Esophagus mucosa (tissue), 1 donor: ENCODE data around the gene UBXN11. TPM values are rescaled to one million over a fixed set of nuclear protein-coding genes. Genes with fewer than 3 reads are reported as not detected.
"Not testable (repeated sequence)": the region's sequence is repeated elsewhere in the genome, so short reads cannot be mapped to it uniquely, and the experiment has no call there.

Experiments
- ATAC-seq: fragments of 200-7000 bp; cut with Tn5 transposase; one replicate; pipeline ENCODE4 v1.9.1; 2020
- total RNA-seq: library from RNA; stranded (reverse); gene quantifications from one replicate; pipeline ENCODE4 v1.2.4, GENCODE V29; 2023
- donor health status: DM: yes; HTN: yes; CAD: no.

The UBXN11 gene
- total RNA-seq, 1 donor from 2014 or later: 7.2 TPM

DNA sequence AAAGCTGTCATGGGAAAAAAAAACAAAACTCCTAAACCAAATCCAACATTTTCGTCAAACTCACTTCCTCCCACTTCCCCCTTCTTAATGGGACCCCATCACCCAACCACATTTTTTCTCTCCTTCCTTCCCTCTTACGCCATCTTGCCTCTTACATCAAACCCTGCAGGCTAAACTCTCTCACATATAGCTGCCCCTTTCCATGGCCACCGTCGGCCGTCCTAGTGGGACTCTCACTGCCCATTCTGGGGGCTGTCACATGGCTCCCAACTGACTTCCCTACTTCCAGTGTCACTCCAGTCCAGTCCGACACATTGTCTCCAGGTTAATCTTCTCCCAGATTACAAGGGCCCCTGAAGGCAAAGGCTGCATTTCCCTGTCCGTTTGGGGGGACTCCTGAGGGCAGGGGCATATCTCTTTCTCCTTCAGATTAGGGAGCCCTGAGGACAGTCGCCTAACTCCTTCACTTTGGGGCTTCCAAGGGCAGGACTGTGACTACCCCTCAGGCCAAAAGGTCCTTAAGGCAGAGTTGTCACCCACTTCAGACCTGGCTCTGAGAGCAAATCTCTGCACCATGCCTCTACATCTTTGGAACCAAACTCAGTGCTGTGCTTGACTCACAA lies 658 bp downstream of the UBXN11 start:
- ATAC-seq: no peak

DNA sequence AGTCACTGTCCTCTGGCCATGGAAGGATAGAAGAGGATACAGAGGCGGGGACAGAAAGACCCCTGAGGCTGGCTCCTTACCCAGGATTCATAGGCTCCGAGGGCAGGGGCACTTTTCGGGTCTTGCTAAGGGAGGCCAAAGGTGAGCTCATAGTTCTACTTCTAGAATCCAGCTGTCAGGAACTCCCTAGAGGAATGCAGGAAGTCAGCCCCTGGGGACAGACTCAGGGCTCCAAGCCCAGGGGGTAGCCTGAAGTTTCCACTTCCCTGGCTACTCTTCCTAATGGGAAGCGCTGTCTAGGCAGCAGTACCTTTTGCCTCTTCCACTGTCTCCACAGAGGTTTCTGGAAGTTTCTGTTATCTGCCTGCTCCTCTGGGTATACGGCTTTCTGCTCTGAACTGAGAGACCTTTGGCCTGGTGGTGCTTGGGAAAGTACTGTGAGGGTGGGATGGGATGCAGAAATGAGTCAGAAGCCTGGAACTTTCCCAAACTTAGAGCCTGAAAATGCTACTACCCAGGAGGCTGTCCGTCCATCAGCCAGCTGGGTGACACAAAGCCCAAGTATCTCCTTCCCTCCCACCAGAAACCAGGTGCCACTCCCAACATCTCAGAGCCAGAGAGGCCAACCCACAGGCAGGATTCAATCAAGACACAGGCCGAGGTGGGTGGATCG lies 3.6 kb downstream of the UBXN11 start:
- no peak for ATAC-seq

DNA sequence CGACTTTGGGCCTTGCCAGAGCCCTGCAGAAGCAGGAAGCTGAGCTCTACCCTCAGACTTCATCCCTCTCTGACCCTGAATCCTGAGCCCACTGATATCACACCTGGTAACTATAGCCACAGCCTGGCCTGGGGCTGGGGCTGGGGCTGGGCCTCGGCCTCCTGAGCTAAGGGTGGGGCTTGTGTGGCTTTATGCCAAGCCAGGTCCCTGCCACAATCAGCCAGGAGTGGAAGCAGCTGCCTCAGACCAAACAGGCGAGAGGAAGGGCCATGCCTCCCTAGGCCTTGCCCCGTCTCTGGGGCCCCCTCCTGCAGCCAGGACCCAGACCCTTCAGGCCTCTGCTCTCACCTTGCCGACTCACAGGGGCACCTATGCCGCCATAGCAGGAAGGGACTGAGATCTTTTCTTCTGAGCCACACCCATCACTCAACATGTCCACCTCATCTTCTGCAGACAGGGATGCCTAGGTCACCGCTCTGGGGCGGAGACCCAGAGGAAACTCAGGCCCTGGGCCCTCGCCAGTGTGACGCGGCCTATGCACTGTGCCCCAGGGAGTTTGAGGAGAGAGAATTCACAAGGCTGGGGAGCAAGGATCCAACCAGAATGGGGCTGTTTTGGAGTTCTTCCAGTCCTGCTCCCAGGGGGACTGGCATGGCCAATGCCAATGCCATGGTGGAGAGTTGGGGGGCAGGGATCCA lies 5.7 kb downstream of the UBXN11 start:
- peak; percentile 19 for ATAC-seq

DNA sequence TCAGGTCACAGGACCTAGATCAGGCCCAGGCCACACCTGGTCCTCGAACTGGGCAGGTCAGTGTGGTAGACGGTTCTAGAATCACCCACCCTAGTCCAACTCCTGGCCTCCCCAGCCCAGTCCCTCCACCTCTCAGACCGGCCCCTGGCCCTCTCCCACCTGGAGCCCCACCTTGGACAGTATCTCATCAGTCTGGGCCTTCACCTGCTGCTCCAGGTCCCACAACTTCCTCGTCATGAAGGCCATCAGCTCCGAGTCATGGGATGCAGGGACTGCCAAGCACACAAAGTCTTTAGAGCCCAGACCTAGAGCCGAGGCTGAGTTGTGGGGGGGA lies 8.7 kb downstream of the UBXN11 start:
- ATAC-seq: peak; percentile 11

DNA sequence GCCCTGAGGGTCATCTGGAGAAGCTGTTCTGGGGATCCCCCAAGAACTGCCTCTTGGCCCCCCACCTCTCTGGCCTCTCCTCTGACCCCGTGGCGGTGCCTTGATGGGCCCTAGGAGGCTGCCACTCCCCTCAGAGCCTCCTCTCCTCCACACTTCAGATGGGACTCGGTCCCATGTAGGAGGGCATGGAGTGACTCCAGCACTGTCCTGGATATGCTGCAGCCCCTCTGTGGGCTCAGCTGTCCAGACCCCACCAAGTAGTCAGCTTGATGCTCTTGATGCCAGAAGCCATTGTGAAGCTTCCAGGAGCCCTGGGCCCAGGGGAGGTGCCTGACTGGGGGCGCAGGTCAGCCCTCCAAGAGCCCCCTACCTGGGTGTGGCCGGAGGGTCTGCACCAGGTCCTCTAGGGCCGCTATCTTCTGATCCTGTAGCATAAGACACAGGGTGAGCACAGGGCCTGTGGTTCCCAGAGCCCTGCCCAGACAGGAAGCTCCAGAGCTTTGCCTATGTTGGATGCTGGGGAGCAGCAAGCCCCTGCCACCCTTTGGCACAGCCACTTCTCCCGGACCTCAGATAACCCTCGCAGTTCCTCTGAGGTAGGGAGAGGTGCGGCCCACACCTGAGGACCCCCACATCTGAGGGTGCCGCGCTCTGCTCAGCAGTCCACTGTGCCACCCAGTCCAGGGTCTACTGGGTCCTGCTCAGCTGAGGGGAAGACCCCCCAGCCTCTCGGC lies 9.2 kb downstream of the UBXN11 start:
- ATAC-seq: no peak

DNA sequence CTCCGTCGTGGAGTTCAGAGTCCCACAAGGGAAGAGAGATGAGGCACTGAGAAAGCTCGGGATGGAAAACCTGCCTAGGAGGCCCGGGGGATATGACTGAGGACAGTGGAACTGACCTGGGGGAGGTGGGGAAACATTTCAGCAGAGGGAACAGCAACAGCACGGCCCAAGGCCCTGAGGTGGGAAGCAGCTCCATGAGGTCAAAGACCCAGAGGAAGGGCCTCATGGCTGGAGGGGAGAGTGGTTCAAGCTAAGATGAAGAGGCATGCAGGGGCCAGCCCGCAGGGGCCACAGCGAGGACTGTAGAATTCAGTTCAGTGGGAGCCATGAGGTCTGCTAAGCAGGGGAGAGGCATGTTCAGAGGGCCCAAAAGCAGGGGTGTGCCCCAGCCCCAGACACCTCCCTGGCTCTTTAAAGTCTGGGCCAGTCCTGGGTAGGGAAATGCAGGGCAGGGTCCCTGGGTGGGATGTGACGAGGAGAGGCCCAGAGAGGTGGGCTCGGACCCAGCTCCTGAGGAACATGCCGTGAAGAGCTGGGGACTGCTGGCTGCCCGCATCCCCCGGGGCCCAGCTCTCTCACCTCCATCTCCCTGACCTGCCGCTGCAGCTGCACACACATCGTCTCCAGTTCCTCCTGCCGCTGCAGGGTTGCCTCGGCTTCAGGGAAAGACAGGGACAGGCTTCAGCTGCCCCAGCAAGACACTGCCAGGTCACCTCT lies 9.9 kb downstream of the UBXN11 start:
- no peak for ATAC-seq

DNA sequence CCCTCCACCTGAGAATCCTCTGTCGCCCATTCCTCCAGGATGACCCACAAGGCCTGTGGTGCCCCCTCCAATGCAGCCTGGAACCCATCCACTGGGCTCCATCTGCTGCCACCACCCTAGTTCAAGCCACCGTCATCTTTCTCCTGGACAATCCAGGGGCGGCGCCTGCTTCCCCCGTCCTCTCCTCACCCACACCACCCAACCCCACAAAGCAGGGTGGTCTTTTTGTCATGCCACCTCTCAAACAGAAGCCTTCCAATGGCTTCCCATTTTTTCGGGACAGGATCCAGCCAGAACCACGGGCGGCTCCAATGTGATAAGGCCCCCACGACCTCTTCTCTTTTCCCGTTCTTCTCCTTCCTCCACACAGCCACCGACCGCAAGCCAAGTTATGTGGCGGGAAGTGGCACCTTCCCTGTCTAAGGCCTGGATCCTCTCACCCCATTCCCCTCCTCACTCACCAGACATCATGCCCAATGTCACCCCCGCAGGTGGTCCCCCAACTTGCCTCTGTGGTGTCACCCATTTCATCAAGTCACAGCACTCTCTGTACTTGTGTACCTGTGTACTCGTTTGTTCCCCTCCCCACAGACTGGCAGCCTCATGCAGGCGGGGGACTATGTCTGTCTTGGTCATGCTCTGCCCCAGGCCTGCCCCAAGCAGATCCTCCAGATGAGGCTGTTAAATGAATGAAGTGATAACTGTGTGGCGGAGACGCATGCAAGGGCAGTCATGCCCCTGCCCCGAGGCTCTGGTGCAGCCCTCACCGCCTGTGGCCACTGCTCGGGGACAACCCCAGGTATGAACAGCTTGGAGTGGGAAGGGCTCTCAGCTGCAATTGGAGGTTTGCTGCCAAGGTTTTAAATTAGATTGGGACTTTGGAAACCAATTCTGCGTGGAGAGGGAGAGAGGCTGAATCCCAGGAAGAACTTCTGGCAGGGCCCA lies 11.0 kb downstream of the UBXN11 start:
- no peak for ATAC-seq

DNA sequence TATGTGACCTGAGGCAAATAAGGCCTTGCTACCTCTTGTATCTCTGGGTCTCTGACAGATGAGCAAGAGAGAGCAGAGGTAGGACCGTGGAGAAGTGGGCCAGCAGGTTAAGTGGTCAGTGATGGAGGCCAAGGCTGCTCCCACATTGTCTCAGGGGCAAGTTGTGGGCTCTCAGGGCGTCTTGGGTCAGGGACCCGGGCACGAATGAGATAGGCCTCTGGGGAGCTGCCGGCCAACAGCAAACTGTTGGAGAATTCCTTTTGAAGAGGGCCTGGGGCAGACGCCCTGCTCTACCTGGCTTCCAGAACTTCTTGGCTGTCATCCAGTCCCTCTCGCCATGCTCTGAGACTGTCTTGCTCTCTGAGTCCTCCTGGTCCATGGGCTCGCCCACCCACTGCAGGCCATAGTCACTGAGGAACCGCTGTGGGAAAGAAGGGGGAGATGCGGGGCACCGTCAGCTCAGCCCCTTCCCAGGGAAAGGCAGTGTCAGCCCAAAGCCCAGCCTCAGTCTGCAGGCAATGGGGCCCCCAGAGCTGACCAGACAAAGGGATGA lies 12.4 kb downstream of the UBXN11 start:
- ATAC-seq: no peak

DNA sequence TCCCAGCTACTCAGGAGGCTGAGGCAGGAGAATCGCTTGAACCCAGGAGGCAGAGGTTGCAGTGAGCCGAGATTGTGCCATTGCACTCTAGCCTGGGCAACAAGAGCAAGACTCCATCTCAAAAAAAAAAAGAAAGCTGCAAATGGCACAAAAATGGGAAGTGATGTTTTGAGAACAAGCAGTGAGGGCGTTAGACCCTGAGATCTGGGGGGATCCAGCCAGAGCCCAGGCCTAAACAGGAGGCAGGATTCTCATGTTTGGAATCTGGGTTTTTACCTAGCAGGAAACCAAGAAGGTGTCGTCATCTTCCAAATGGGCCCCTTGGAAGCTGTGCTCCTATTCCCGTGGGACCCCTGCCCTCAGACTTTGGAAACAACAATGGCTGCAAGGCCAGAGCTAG lies 13.7 kb downstream of the UBXN11 start:
- ATAC-seq: not testable (repeated sequence)

DNA sequence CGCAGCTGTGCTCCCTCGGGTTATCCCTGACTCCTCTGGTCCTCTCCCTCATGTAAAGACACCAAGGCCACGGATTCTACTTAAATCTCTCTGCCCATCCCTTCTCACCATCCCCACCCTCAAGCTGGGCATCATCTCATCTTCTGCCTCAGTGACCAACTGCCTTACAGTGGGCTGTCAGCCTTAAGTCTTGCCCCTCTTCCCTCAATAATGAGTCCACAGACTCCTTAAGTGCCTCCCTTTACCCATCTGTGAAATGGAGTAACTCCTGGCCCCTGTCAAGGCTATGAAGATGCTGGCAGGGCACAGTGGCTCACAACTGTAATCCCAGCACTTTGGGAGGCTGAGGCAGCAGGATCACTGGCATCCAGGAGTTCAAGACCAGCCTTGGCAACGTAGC lies 14.5 kb downstream of the UBXN11 start:
- ATAC-seq: no peak

DNA sequence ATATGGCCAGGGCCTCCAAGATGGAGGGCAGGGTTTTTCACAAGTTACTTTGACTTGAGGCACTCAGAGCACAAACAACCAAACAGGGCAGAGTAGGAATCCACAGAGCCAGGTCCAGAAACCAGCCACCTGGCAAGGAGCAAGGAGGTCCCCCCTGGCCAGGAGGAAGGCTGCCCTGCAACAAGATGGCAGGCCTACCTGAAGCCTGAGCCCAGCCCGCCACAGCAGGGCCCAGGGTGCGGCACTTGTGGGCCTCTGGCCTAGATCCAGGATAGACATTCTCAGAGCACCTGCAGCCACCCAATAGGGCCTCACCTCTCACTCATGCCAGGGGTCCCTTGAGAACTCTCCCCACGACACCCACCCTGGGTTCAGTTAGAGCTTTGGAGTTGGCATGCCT lies 15.0 kb downstream of the UBXN11 start:
- ATAC-seq: no peak

DNA sequence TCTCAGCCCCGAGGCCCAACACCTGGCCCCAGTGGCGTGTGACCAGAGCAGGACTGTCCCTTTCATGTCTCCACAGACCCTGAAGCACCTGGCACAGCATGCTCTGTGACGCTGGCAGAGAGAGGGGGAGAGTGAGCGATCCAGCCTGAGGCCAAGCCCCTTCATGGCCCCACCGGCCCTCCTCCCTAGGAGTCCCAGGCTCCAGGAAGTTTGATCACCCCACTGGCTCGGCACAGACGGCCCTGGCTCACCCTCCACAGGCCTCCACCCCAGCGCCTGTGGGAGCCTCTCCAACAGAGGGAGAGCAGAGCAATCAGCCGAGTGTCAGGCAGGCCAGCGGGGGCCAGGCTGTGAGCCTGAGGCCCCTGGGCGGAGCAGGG lies 15.6 kb downstream of the UBXN11 start:
- ATAC-seq: no peak

DNA sequence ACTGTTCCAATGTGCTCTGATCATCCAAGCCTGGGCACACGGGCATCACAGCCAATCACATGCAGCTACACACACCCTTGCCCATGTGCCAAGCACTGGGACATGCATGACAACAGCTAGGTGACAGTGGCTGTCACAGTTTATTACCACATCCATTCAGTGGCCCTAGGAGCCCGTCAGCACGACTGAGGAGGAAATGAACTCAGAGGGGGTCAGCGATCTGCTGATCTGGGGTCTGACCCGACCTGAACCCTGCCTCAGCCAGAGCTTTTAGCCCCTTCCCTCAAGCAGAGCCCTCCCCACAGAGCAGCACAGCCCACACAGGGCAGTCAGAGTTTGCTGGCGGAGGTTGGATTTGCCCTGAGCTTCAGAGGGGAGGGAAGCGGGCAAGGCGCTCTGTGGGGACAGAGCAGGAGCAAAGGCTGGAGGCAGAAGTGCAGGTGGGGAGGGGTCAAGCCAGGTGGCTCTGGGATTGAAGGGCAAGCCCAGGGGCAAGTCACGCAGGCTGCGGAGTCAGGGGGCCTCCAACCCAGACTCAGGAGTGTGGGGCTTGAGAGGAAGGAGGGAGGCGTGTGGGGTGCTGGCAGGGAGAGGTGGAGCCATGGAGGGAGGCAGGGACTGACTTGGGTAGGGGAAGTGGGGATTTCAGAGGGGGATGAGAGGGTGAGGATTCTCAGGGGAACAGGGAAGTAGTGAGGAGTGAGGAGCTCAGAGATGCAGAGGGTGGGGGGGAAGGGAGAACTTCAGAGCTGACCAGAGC lies 16.1 kb downstream of the UBXN11 start:
- peak; percentile 6 for ATAC-seq

DNA sequence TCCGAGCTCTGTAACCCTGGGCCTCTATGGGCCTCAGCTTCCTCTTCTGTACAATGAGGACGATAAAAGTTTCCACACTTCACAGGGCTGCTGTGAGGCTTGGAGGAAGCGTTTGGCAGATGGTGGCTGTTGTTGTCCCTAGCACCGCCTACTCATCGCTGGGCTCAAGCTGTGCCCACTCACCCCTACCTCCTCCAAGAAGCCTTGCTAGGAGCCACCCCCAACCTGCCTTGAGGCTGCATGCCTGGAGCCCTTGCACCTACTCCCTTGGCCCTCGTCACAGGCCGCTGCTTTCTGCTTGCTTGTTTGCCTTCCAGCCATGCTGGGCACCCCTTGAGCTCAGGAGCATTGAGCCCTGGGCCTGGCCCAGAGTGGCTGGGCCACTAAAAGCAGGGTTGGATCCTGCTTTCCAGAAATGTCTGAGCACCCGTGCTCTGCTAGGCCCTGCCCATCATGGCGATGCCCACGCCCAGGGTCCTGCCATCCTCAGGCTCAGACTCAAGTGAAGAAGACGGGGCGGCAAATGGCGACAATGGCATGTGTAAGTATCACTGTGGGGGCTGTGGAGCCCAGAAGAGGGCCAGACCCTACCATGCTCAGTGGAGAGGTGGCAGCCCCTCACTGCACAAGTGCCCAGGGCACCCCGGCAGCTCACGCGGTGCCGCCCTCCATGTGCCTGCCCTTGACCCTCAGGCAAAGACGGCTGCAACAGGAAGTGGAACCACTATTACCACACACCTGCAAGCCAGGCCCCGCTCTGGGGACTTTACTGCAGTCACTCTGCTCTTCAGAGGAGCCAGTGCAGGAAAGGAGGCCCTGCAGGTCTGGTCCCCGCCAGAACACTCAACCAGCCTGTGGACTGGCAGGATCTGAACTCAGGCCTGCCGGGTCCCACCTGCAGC lies 17.0 kb downstream of the UBXN11 start:
- ATAC-seq: peak; percentile 14

DNA sequence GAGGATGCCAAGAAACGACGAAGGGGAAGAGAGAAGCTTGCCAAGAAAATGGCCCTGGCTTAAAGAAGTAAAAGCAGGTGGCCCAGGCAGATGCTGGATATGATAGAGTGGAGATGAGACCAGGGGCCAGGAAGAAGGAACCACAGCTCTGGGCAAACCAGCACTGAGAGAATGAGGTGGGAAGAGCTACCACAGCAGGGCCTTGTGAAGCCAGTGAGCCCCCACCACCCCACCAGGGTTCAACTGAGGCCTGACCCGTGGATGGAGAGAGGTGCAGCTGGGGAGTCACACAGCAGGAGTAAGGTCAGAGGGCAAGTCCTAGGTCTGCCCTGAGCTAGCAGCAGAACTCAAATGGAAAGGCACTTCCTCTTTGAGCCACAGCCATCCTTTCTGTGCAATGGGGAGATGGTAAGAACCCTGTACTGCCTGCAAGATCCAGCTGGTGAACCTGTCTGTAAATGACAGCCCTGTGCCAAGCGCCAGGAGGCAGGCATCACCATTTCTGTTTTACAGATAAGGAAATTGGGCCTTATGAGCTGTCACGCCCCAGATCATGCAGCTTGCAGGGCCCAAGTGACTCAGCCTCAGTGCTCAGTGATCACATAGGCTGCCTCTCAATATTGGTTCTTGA lies 18.0 kb downstream of the UBXN11 start:
- peak; percentile 11 for ATAC-seq

DNA sequence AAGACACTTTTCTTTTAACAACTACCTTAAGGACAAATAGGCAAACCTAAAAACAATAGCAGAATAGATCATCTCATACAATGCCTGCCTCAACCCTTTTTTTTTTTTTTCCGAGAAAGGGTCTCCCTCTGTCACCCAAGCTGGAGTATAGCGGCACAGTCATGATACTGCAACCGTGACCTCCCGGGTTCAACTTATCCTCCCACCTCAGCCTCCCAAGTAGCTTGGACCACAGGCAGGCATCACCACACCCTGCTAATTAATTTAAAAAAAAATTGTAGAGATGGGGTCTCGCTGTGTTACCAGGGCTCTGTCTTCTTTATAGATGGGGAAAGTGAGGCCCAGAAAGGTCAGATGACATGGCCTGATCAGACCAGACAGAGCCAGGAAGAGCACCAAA lies 18.6 kb downstream of the UBXN11 start:
- ATAC-seq: no peak

DNA sequence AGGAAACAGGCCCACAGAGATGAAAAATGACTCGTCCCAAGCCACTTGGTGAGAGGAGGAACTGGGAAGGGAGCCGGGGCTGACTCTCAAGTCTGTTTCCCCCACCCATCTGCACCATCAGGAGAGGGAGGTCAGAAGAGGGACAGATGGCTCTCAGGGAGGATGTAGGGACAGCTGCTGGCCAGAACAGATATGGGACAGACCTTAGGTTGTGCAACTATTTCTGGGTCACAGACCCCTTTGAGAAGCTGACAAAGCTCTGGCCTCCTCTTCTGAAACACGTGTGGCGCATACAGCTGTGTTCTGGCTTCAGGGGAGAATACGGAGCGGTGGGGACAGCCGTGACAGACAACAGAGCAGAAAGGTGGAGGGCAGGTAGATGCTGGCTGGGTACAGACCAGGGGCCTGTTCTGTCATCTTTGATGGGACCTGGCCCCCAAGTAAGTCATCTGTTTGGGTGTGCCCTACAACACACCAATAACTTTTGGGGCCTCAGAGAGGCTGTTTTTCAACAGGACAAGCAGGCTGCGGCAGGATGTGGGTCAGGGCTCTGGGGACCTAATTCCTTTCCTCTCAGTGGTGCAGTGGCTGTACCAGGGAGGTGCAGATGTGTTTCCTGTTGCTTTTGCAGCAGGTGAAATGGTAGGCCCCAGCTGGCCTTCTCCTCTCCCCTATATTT lies 19.3 kb downstream of the UBXN11 start:
- no peak for ATAC-seq

DNA sequence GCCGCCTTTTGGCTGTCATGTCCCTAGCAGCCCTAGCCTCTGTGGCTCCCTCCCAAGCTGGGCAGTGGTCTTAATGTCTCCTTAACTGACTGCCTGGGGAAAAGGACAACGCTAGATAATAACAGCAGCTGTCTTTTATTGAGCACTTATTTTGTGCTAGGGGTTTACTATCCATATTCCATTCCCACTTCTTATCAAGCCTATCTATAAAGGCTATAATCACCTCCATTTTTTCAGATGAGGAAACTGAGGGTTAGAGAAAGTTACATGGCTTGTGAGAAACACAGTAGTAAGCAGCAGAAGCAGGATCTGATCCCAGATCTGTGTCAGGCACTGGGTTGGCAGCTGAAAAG lies 20.4 kb downstream of the UBXN11 start:
- ATAC-seq: no peak
